AG04450 (cell line): ENCODE results near the gene SPINT2. TPM values are rescaled to one million over a fixed set of nuclear protein-coding genes. Genes with fewer than 3 reads are reported as not detected.

Experiments
- CTCF ChIA-PET: fragments of 300-600, 350-600 bp; formaldehyde crosslinking; extraction: SDS; loops from one replicate; lab custom pipeline; 2022; ENCODE audit warnings: antibody characterized with exemption, inconsistent platforms; lab: Charles Lee
- POLR2A ChIA-PET: fragments of 350-600 bp; formaldehyde crosslinking; extraction: SDS; loops from one replicate; lab custom pipeline; 2021; ENCODE audit warnings: antibody characterized with exemption, inconsistent platforms; lab: Yijun Ruan, JAX
- DNase-seq: peaks from one replicate; pipeline ENCODE4 v3.0.0-alpha.2; 2011; ENCODE audit warnings: low read depth, low spot score
- H3K27ac ChIP-seq: one replicate; pipeline ENCODE4 v1.5.1; 2012; ENCODE audit warnings: low read depth, low read length, control low read depth
- H3K27me3 ChIP-seq: one replicate; pipeline ENCODE4 v1.6.0; 2012; ENCODE audit warnings: low read length; ENCODE audit not compliant: control insufficient read depth, insufficient read depth
- H3K4me3 ChIP-seq: 2 replicates; pipeline ENCODE4 v1.5.1; 2011; ENCODE audit warnings: mild to moderate bottlenecking, low read depth, low read length, control low read depth
- H3K9me3 ChIP-seq: 2 replicates; pipeline ENCODE4 v1.5.1; 2012; ENCODE audit warnings: low read length; ENCODE audit not compliant: control insufficient read depth, insufficient read depth
- CTCF ChIP-seq: IDR thresholded peaks from 2 replicates; pipeline ENCODE4 v1.5.1; 2011; ENCODE audit warnings: low read depth, low read length, control low read depth, inconsistent platforms
- polyA plus RNA-seq: library from polyadenylated mRNA; depleted of rRNA; stranded (reverse); fragments of >200 nt; gene quantifications from 2 replicates; pipeline ENCODE4 v1.2.3, GENCODE V29; 2011

Gene SPINT2
- polyA plus RNA-seq, 1 experiment, result 1.8 TPM

GRCh38 chr19:38277969-38278680 lies 13.8 kb downstream of the SPINT2 start:
- no peak for TF ChIP-seq CTCF
- POLR2A ChIA-PET, result interaction anchor here (1.4 kb wide), 1 partner anchor 12 kb away, joined by 4 read pairs; no protein-coding TSS in a partner anchor
- no peaks in the 10 kb centered on the region for H3K27me3 ChIP-seq
- H3K27ac ChIP-seq, result peak overlapping the region; percentile 39
- H3K9me3 ChIP-seq, result no peaks in the 10 kb centered on the region
- no peak for DNase-seq
- H3K4me3 ChIP-seq, result no peak overlapping the region
- CTCF ChIA-PET, result interaction anchor here (0.6 to 2.1 kb wide), 4 partner anchors 34 to 58 kb away, joined by 3 to 10 read pairs (median 4); partner anchors contain the start of gene CATSPERG

GRCh38 chr19:38278751-38279150 lies 14.4 kb downstream of the SPINT2 start:
- Histone ChIP-seq H3K27ac (no peak overlapping the region), H3K4me3 (no peak overlapping the region), H3K9me3 (no peaks in the 10 kb centered on the region), H3K27me3 (no peaks in the 10 kb centered on the region)
- ChIA-PET CTCF (interaction anchor here (1.0 kb wide), 1 partner anchor 35 kb away, joined by 4 read pairs; no protein-coding TSS in a partner anchor), POLR2A (interaction anchor here (0.9 kb wide), 1 partner anchor 376 kb away, joined by 3 read pairs; no protein-coding TSS in a partner anchor)
- no peak for DNase-seq
- no peak for TF ChIP-seq CTCF

- CTCF ChIA-PET, result no interaction called here
- Histone ChIP-seq H3K27me3 (no peaks in the 10 kb centered on the region), H3K4me3 (no peak overlapping the region), H3K9me3 (no peaks in the 10 kb centered on the region), H3K27ac (no peak overlapping the region)
- no peak for DNase-seq
- POLR2A ChIA-PET, result no interaction called here
- no peak for TF ChIP-seq CTCF
Observed at GRCh38 chr19:38280030-38280921, 15.9 kb downstream of the SPINT2 start.

GRCh38 chr19:38281811-38282566 lies 17.6 kb downstream of the SPINT2 start:
- DNase-seq, result no peak
- no peak overlapping the region for H3K27ac ChIP-seq
- H3K27me3 ChIP-seq, result no peaks in the 10 kb centered on the region
- no peaks in the 10 kb centered on the region for H3K9me3 ChIP-seq
- CTCF ChIA-PET, result interaction anchor here (0.7 kb wide), 1 partner anchor 216 kb away, joined by 5 read pairs; no protein-coding TSS in a partner anchor
- TF ChIP-seq CTCF, result no peak
- POLR2A ChIA-PET, result interaction anchor here (0.6 kb wide), 1 partner anchor 14 kb away, joined by 5 read pairs; no protein-coding TSS in a partner anchor
- H3K4me3 ChIP-seq, result no peak overlapping the region
